ENCODE data around the gene GM2A.
"Not testable (repeated sequence)": the region's sequence is repeated elsewhere in the genome, so short reads cannot be mapped to it uniquely, and the experiment has no call there.

The GM2A gene

DNA sequence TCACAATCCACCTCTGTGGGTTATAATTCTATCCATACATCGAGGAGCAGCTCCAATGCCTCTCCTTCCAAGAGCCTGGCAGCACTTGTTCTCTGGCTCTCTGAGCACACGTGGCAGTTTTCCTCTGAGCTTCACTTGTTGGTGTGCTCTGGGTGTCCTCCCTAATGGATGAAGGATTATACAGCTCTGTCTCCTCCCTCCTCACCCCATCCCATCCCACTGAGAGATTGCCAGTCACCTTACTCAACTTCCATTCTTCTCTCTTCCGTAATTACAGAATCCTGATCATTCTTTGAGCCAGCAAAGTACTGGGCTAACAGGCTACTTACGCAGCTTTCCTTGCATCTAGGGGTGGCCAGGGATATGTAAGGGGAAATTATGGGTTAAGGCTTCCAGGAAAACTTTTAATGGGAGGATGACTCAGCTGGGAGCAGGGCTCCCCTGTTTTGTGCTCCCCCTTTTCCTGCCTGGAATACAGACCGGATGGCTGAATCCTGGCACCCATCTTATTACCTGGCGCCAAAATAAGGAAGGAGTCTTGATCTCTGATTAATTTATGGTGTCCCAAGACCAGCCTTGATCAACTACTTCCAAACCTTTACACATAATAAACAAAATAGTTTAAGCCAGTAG is 22.8 kb upstream of the GM2A start:
- no peak for DNase-seq

DNA sequence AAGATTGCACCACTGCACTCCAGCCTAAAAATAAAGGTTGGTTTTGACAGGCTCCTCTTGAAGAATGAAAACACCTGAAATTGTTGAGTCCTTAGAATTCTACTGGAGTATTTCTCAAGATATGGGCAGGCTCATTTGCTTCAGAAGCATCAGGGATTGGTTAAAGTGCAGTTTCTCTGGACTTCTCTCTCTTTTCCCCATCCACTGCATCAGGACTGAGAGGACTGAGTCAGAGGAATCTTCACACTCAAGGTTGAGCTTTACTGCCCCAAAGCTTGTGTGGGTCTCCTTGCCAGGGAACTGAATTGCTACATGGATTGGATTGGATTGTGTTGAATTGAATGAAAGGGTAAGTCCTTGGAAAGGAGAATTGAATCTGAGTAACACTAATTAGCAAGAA is 21.6 kb upstream of the GM2A start:
- no peak for DNase-seq

- DNase-seq: no peak
Measured at GRCh38 chr5:151233616-151234085, 19.3 kb upstream of the GM2A start.

DNA sequence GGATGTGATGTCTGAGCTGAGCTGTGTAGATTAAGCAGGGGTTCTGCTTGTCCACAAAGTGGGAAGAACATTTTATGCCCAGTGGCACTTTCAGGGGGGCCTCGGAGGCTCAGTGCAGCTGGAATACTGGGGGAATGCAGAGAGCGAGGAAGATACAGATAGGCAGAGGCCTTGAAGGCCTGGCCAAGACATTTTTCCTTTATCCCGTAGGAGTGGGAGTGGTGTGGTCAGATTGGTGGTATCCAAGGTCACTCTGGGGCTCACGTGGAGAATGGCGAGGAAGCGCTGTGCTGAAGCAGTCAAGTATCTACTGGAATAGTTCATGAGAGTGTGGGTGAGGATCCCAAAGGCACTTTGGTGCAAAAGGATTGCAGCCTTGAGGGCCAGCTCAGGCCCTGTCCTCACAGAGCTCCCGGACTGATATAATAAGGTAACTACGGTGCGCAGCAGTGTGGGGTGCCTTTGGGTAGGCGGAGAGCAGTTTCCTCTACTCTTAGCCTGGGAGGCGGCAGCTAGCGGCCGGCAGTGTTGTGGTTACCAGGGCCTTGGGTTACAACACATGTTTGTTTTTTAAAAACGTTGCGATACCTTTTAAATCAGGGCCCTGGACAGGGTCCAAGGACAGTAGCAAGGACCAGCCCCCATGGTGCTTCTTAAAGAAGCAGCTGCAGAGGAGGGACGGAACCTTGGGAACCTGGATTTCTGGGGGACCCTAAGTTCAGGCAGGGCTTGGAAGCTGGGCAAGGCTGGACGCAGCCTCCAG is 18.3 kb upstream of the GM2A start:
- DNase-seq: no peak

GRCh38 chr5:151235239-151235571 is 17.8 kb upstream of the GM2A start:
- DNase-seq: not testable (repeated sequence)

- no peak for DNase-seq
Measured at GRCh38 chr5:151236888-151237287, 16.1 kb upstream of the GM2A start.

GRCh38 chr5:151237685-151238084 is 15.3 kb upstream of the GM2A start:
- DNase-seq: no peak

DNA sequence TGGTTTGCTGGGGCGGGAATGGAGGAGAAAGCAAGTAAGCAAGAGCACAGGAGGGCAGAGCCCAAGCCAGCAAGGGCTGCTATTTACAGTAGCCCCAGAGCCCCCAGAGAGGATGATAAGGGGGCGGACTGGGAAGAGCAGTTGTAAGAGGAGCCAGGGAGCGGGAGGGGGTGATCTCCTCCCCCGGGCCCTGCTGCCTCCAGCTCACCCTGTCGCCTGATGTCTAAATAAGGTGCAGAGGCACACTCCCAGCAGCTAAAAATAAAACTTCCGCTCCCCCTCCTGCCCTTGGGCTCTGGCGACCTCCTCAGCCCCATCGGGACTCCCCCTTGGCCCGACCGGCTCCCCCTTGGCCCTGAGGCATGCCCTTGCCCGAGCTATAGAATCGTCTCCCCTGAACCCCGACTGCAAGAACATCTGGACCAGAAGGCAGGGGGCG is 14.7 kb upstream of the GM2A start:
- no peak for DNase-seq

DNA sequence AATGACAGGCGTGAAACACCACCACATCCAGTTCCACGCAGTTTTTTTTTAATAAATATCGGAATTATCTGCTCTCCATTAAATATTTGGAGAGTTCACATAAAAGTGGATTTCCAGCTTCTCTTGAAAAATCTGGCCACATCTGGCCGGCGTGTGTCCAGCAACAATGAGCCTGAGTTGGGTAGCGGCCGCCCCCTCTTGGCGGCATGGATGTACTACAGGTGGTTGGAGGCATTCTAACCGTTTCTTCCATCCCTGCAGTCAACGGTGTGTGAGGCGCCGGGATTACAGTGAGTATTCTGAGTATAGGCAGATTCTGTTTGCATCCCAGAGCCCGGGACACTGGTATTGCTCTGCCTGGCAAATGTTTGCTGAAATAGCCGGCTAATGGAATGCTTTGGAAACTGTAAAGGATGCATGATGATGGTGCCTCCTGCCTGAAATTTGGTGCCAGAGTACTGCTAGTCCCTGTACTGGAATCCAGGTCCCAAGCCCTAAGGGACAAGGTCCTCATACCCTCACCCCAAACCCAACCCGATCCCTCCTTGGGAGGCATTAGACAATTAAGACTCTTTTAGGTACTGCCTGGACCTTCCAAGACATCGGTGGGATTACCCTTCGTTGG is 13.6 kb upstream of the GM2A start:
- peak; percentile 58 for DNase-seq

DNA sequence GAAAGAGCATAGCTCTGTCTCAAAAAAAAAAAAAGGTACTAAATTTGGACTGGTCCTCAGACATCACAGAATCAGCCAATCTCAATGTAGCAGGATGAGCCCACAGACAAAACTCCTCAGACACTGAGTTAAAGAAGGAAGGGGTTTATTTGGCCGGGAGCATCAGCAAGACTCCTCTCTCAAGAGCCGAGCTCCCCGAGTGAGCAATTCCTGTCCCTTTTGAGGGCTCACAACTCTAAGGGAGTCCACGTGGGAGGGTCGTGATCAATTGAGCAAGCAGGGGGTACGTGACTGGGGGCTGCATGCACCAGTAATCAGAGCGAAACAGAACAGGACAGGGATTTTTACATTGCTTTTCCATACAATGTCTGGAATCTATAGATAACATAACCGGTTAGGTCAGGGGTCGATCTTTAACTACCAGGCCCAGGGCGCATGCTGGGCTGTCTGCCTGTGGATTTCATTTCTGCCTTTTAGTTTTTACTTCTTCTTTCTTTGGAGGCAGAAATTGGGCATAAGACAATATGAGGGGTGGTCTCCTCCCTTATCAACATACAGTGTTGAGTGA is 12.6 kb upstream of the GM2A start:
- DNase-seq: not testable (repeated sequence)

DNA sequence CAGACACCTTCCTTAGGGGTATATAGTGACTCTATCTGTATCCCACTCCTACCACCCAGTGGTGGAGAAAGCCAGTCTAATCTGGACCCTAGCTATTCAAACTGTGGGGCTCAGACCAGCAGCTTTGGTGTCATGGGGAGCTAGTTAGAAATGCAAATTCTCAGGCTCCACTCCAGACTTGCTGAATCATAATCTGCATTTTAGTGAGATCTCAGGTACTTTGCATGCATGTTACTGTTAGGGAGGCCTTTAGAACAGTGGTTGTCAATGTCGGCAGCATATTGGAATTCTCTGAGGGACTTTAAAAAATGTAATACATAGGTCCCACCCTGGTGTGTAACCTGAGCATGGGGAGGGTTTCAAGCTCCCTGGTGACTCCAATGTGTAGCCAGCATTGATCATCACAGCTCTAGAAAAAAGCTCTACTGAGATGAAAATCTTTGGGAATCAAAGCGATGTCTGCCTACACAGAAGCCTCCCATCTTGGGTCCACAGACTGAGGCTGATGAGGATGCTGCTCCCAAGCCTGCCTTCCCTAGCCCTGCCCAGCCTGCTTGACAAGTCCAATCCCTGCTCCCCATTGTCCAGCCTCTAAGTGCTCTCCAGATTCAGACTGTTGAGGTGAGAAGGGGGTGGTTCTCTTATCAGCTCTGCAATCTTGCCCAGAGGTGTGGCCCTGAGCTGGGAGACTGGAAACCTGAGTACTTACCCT is 11.9 kb upstream of the GM2A start:
- no peak for DNase-seq

DNA sequence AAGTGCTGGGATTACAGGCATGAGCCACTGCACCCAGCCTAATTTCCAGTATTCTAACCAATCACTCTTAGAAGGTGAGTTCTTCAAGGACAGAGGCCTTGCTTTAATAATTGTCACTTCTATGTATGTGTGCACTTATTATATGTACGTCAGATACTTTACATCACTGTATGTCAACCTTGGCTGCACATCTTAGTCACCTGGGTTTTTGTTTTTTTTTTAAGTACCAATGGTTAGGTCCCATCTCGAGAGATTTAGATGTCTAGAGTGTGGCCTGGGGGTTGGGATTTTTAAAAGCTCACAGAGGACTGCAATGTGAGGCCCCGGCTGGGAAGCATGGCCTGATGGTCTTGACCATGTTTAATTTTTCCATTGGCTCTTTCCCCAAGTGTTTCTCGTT is 9.9 kb upstream of the GM2A start:
- DNase-seq: no peak

GRCh38 chr5:151243564-151243963 is 9.4 kb upstream of the GM2A start:
- DNase-seq: no peak

- DNase-seq: no peak
Measured at GRCh38 chr5:151244206-151244605, 8.8 kb upstream of the GM2A start.

DNA sequence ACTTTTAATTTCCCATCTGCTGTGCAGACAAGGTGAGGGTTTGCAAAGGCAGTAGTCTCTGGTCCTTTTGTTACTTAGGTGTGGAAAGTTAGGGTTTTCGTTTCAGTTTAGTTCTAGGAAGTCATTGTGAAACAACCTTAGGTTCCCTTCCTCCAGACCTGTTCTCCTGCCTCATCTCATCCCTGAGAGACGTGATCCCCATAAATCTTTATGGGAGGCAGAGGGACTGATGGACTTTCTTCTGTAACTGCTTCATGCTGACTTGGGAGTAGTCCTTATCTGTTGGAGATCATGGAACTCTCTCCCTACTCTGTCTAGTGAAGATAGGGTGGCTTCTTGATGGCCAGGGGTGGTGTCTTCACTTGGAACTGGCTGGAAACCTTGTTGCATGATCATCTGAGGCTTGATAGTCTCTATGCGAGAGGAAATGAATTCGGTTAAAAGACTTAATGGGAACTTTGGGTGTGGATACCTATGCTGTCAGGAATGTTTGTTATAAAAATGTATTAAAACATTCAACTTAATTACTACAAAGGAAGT is 7.2 kb upstream of the GM2A start:
- no peak for DNase-seq

- DNase-seq: no peak
Measured at GRCh38 chr5:151248651-151249050, 4.3 kb upstream of the GM2A start.

DNA sequence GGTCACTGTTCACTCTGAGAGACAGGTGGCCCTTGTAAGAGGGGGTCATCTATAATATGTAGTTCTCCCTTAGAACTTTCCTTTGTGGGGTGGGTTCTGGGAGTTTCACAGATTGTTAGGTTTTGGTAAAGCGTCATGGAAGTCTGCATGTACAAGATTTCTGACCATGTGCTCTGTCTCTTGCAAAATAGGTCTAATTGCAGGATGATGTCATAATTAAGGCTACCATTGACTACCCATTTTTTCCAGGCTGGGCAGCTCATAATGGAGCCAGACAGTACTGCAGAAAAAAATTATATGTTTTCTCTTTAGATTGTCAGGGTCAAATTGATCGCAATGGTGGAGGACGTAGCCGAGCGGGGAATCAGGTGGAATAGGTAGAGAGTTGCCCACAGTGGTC is 3.7 kb upstream of the GM2A start:
- DNase-seq: no peak

- no peak for DNase-seq
Measured at GRCh38 chr5:151250346-151251000, 2.5 kb upstream of the GM2A start.

GRCh38 chr5:151251001-151251551 is 1.9 kb upstream of the GM2A start:
- DNase-seq: no peak

DNA sequence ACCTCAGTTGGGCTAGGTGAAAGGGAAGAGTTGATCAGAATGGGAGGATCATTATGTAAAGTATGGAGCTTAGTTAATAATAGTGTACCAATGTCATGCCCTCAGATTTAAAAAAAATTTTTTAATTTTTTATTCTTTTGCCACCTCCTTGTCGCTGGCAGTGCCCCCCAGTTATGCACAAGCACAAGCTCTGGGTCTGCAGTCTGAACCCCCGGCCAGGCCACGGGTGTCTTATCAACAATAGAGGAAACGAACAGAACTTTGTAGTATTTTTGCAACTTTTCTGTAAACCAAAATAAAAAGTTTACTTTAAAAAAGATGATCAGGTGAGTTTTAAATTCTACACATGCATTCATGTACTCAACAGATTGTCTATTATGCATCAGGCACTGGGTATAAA is 1.4 kb upstream of the GM2A start:
- DNase-seq: no peak

DNA sequence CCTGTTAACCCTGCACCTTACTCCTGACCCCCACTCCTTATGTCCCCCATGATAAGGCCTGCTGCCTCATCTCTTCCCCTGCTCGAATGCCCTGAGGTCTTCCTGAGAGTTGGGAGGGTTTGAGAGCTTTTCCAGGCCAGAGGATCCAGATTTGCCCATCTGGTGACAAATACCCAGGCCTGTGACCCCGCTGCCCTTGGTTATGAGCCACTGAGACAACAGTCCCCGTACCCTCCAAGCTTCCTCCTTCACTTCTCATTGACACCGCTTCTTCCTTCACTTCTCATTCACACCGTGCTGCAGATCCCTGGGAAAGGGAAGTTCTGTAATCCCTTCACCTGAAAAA is 593 bp downstream of the GM2A start:
- no peak for DNase-seq

DNA sequence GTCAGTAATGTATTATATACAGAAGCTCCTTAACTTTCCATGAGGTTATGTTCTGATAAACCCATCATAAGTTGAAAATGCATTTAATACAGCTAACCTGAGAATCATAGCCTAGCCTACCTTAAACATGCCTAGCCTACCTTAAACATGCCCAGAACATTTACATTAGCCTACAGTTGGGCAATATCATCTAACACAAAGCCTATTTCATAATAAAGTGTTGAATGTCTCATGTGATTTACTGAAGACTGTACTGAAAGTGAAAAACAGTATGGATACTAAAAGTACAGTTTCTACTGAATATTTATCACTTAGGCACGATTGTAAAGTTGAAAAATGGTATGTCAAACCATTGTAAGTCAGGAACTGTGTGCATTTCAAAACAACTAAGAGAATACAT is 1.6 kb downstream of the GM2A start:
- no peak for DNase-seq

All from 8988T (cell line).